ENCODE data around the gene CEP55.
A peak's percentile ranks its signal among the peaks of the same experiment; 100 is the strongest.
"Not testable (repeated sequence)": the region's sequence is repeated elsewhere in the genome, so short reads cannot be mapped to it uniquely, and the experiment has no call there.

The CEP55 gene

DNA sequence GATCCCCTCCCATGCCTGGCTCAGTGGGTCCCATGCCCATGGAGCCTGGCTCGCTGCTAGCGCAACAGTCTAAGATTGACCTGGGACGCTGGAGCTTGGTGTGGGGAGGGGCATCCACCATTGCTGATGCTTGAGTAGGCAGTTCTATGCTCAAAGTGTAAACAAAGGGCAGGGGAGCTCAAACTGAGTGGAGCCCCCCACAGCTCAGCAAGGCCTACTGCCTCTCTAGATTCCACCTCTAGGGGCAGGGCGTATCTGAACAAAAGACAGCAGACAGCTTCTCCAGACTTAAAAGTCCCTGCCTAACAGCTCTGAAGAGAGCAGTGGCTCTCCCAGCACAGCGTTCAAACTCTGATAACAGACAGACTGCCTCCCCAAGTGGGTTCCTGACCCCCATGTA is 38.9 kb downstream of the CEP55 start:
- Histone ChIP-seq H3K4me3 (ENCODE audit: low read length) (no peak overlapping the region), H3K9ac (ENCODE audit: low read length) (no peak overlapping the region), H3K36me3 (ENCODE audit: control insufficient read depth, insufficient read depth, low read length) (no peaks in the 10 kb centered on the region), H3K4me1 (ENCODE audit: control insufficient read depth, insufficient read depth, low read length) (no peaks in the 10 kb centered on the region), H3K9me3 (ENCODE audit: control insufficient read depth, low read length) (no peaks in the 10 kb centered on the region), H3K27me3 (ENCODE audit: control insufficient read depth, insufficient read depth, low read length) (no peaks in the 10 kb centered on the region)

GRCh38 chr10:93540871-93541270 is 44.5 kb downstream of the CEP55 start:
- H3K4me3 ChIP-seq (ENCODE audit: low read length); H3K9ac ChIP-seq (ENCODE audit: low read length); H3K27me3 ChIP-seq (ENCODE audit: control insufficient read depth, insufficient read depth, low read length); H3K4me1 ChIP-seq (ENCODE audit: control insufficient read depth, insufficient read depth, low read length); H3K36me3 ChIP-seq (ENCODE audit: control insufficient read depth, insufficient read depth, low read length); H3K9me3 ChIP-seq (ENCODE audit: control insufficient read depth, low read length): not testable (repeated sequence)

DNA sequence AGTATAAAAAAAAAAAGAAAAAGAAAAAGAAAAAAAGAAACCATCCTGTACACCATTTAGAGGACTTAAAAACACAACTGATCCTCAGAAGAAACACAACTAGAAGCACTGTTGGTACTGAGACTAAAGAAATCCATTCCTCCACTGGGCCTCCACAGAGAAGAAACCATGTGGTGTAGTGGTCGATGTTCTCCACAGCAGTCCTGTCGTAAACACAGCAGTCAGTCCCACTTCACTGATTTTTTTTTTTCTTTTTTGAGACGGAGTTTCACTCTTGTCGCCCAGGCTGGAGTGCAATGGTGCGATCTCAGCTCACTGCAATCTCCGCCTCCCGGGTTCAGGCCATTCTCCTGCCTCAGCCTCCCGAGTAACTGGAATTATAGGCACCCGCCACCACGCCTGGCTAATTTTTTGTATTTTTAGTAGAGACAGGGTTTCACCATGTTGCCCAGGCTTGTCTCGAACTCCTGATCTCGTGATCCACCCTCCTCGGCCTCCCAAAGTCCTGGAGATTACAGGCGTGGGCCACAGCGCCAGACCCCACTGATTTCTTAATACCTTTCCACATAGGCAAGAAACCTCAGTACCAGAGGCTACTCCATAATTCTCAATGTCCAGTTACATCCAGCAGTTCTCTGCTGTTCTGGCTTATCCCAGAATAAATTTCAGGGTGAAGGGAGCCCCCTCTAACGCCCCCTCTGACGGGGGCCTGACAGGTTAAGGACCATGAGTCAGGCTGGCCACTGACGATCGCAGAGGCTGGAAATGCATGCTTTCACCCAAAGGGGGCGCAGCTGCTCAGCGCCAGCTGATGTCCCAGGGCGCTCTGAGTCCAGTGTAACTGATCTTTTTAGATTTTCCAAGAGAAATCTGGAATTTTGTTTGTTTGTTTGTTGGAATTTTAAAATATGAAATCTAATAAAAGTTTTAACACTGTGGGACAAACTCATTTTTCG is 45.3 kb downstream of the CEP55 start:
- H3K4me1 ChIP-seq (ENCODE audit: control insufficient read depth, insufficient read depth, low read length) = peaks cover 9% of the 10 kb centered on the region
- no peak overlapping the region for H3K4me3 ChIP-seq (ENCODE audit: low read length)
- peak overlapping the region; percentile 34 for H3K9ac ChIP-seq (ENCODE audit: low read length)
- H3K9me3 ChIP-seq (ENCODE audit: control insufficient read depth, low read length) = no peaks in the 10 kb centered on the region
- no peaks in the 10 kb centered on the region for H3K27me3 ChIP-seq (ENCODE audit: control insufficient read depth, insufficient read depth, low read length)
- no peaks in the 10 kb centered on the region for H3K36me3 ChIP-seq (ENCODE audit: control insufficient read depth, insufficient read depth, low read length)

GRCh38 chr10:93542358-93542791 is 46.0 kb downstream of the CEP55 start:
- Histone ChIP-seq H3K9ac (ENCODE audit: low read length) (peak overlapping the region; percentile 34), H3K27me3 (ENCODE audit: control insufficient read depth, insufficient read depth, low read length) (no peaks in the 10 kb centered on the region), H3K9me3 (ENCODE audit: control insufficient read depth, low read length) (no peaks in the 10 kb centered on the region), H3K36me3 (ENCODE audit: control insufficient read depth, insufficient read depth, low read length) (no peaks in the 10 kb centered on the region), H3K4me3 (ENCODE audit: low read length) (no peak overlapping the region), H3K4me1 (ENCODE audit: control insufficient read depth, insufficient read depth, low read length) (peaks cover 9% of the 10 kb centered on the region)

GRCh38 chr10:93546995-93547394 is 50.6 kb downstream of the CEP55 start:
- H3K9ac ChIP-seq (ENCODE audit: low read length); H3K4me3 ChIP-seq (ENCODE audit: low read length); H3K27me3 ChIP-seq (ENCODE audit: control insufficient read depth, insufficient read depth, low read length); H3K36me3 ChIP-seq (ENCODE audit: control insufficient read depth, insufficient read depth, low read length); H3K9me3 ChIP-seq (ENCODE audit: control insufficient read depth, low read length): not testable (repeated sequence)
- H3K4me1 ChIP-seq (ENCODE audit: control insufficient read depth, insufficient read depth, low read length) = peaks cover 16% of the 10 kb centered on the region

DNA sequence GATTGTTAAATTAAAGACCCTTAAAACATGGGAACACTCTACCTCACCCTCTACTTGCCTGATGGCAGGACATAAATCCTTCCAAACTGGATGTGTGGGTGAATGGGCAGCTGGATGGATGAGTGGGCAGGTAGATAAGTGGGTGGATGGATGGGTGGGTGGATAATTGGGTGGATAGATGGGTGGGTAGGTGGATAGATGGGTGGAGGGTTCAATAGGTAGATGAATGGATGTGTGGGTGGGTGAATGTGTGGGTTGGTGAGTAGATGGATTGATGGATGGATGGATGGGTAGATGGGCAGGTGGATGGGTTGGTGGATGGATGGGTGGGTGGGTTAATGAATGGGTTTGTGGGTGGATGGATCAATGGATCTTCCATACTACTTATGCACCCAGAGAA is 51.1 kb downstream of the CEP55 start:
- Histone ChIP-seq H3K9ac (ENCODE audit: low read length) (no peak overlapping the region), H3K4me3 (ENCODE audit: low read length) (no peak overlapping the region), H3K9me3 (ENCODE audit: control insufficient read depth, low read length) (no peaks in the 10 kb centered on the region), H3K4me1 (ENCODE audit: control insufficient read depth, insufficient read depth, low read length) (peaks cover 11% of the 10 kb centered on the region), H3K27me3 (ENCODE audit: control insufficient read depth, insufficient read depth, low read length) (no peaks in the 10 kb centered on the region), H3K36me3 (ENCODE audit: control insufficient read depth, insufficient read depth, low read length) (no peaks in the 10 kb centered on the region)

- H3K9ac ChIP-seq (ENCODE audit: low read length) = no peak overlapping the region
- no peaks in the 10 kb centered on the region for H3K27me3 ChIP-seq (ENCODE audit: control insufficient read depth, insufficient read depth, low read length)
- no peaks in the 10 kb centered on the region for H3K36me3 ChIP-seq (ENCODE audit: control insufficient read depth, insufficient read depth, low read length)
- H3K9me3 ChIP-seq (ENCODE audit: control insufficient read depth, low read length) = no peaks in the 10 kb centered on the region
- H3K4me3 ChIP-seq (ENCODE audit: low read length) = no peak overlapping the region
- H3K4me1 ChIP-seq (ENCODE audit: control insufficient read depth, insufficient read depth, low read length) = peaks cover 10% of the 10 kb centered on the region
Observed at GRCh38 chr10:93548376-93549071, 52.1 kb downstream of the CEP55 start.

DNA sequence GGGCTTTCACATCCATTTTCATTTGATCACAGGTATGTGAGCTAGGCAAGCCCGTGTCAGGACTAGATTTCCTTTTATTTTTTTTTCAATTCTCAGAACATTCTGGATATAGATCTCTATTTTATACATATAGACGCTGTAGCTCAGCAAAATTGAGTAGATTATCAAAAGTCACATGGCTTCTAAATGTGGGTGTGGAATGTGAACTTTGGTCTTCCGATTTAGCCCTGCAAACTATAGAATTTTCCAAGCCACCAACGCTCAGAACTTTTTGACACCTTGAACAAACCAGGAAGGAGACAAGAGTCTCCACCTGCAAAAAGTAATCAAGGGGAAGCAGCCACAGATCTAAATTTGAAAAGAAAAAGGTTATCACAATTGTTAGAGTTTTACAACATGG is 54.2 kb downstream of the CEP55 start:
- Histone ChIP-seq H3K9me3 (ENCODE audit: control insufficient read depth, low read length) (no peaks in the 10 kb centered on the region), H3K4me1 (ENCODE audit: control insufficient read depth, insufficient read depth, low read length) (peaks cover 17% of the 10 kb centered on the region)

DNA sequence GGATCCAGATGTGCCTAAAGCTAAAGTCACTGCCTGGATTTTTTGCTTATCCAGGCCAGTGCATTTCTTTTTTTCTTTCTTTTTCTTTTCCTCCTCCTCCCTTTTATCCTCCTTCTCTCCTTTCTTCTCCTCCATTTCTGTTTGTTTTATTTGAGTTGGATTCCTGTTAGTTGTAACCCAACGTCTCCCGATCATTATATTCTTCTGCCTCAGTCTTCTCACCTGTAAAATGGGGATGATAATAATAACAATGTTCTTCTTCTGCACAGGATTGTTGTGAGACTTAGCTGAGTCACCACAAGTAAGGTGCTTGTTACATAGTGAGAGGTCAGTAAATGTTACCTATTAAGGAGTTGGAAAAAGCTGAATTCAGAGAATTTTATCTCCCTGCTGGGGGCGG is 56.4 kb downstream of the CEP55 start:
- no peaks in the 10 kb centered on the region for H3K27me3 ChIP-seq (ENCODE audit: control insufficient read depth, insufficient read depth, low read length)
- H3K9me3 ChIP-seq (ENCODE audit: control insufficient read depth, low read length) = no peaks in the 10 kb centered on the region
- H3K9ac ChIP-seq (ENCODE audit: low read length) = no peak overlapping the region
- no peak overlapping the region for H3K4me3 ChIP-seq (ENCODE audit: low read length)
- H3K4me1 ChIP-seq (ENCODE audit: control insufficient read depth, insufficient read depth, low read length) = peaks cover 17% of the 10 kb centered on the region
- H3K36me3 ChIP-seq (ENCODE audit: control insufficient read depth, insufficient read depth, low read length) = no peaks in the 10 kb centered on the region

More for the DNA sequence above, 54.2 kb downstream of the CEP55 start:
- Histone ChIP-seq H3K27me3 (ENCODE audit: control insufficient read depth, insufficient read depth, low read length) (no peaks in the 10 kb centered on the region), H3K36me3 (ENCODE audit: control insufficient read depth, insufficient read depth, low read length) (no peaks in the 10 kb centered on the region), H3K9ac (ENCODE audit: low read length) (no peak overlapping the region), H3K4me3 (ENCODE audit: low read length) (no peak overlapping the region)

- no peak overlapping the region for H3K9ac ChIP-seq (ENCODE audit: low read length)
- no peak overlapping the region for H3K4me3 ChIP-seq (ENCODE audit: low read length)
- H3K27me3 ChIP-seq (ENCODE audit: control insufficient read depth, insufficient read depth, low read length) = no peaks in the 10 kb centered on the region
- H3K9me3 ChIP-seq (ENCODE audit: control insufficient read depth, low read length) = no peaks in the 10 kb centered on the region
- H3K4me1 ChIP-seq (ENCODE audit: control insufficient read depth, insufficient read depth, low read length) = peaks cover 17% of the 10 kb centered on the region
- no peaks in the 10 kb centered on the region for H3K36me3 ChIP-seq (ENCODE audit: control insufficient read depth, insufficient read depth, low read length)
Observed at GRCh38 chr10:93553482-93554315, 57.3 kb downstream of the CEP55 start.

- Histone ChIP-seq H3K4me3 (ENCODE audit: low read length) (no peak overlapping the region), H3K4me1 (ENCODE audit: control insufficient read depth, insufficient read depth, low read length) (peaks cover 17% of the 10 kb centered on the region), H3K36me3 (ENCODE audit: control insufficient read depth, insufficient read depth, low read length) (no peaks in the 10 kb centered on the region), H3K9me3 (ENCODE audit: control insufficient read depth, low read length) (no peaks in the 10 kb centered on the region), H3K27me3 (ENCODE audit: control insufficient read depth, insufficient read depth, low read length) (no peaks in the 10 kb centered on the region), H3K9ac (ENCODE audit: low read length) (no peak overlapping the region)
Observed at GRCh38 chr10:93554316-93554663, 57.9 kb downstream of the CEP55 start.
